NCI-H1417 (cell line): ENCODE measurements around the gene EXD1.

Source experiments
- DNase-seq, 3 experiments: peaks; one replicate each; lab custom pipeline; 2025; lab: John Stamatoyannopoulos, UW

The EXD1 gene

GRCh38 chr15:41231422-41232226 is 1.1 kb upstream of the EXD1 start:
- DNase-seq = peak in 1 of 3 experiments; percentile 31

- DNase-seq = no peak
Observed at GRCh38 chr15:41230345-41230649, 260 bp downstream of the EXD1 start.

- DNase-seq = no peak
Observed at GRCh38 chr15:41219381-41219780, 11.2 kb downstream of the EXD1 start.

GRCh38 chr15:41218851-41219250 is 11.7 kb downstream of the EXD1 start:
- DNase-seq = no peak

GRCh38 chr15:41215708-41216107 is 14.8 kb downstream of the EXD1 start:
- no peak for DNase-seq

- DNase-seq = no peak
Observed at GRCh38 chr15:41207687-41208448, 22.7 kb downstream of the EXD1 start.

- DNase-seq = no peak
Observed at GRCh38 chr15:41205315-41205714, 25.2 kb downstream of the EXD1 start.

GRCh38 chr15:41203395-41203794 is 27.2 kb downstream of the EXD1 start:
- DNase-seq = no peak

- no peak for DNase-seq
Observed at GRCh38 chr15:41199470-41199869, 31.1 kb downstream of the EXD1 start.

GRCh38 chr15:41194444-41194843 is 36.1 kb downstream of the EXD1 start:
- no peak for DNase-seq

GRCh38 chr15:41183581-41183980 is 47.0 kb downstream of the EXD1 start:
- DNase-seq = no peak

GRCh38 chr15:41182266-41182665 is 48.3 kb downstream of the EXD1 start:
- no peak for DNase-seq

- DNase-seq = peak in 1 of 3 experiments; percentile 34
Observed at GRCh38 chr15:41180206-41180789, 50.3 kb downstream of the EXD1 start.

- DNase-seq = no peak
Observed at GRCh38 chr15:41169781-41170180, 60.8 kb downstream of the EXD1 start.

- DNase-seq = no peak
Observed at GRCh38 chr15:41169086-41169485, 61.5 kb downstream of the EXD1 start.

- no peak for DNase-seq
Observed at GRCh38 chr15:41161736-41162135, 68.8 kb downstream of the EXD1 start.

GRCh38 chr15:41161336-41161735 is 69.2 kb downstream of the EXD1 start:
- DNase-seq = no peak

- DNase-seq = no peak
Observed at GRCh38 chr15:41160639-41161315, 69.8 kb downstream of the EXD1 start.

- DNase-seq = no peak
Observed at GRCh38 chr15:41154412-41154811, 76.1 kb downstream of the EXD1 start.

GRCh38 chr15:41153733-41154132 is 76.8 kb downstream of the EXD1 start:
- DNase-seq = no peak

- no peak for DNase-seq
Observed at GRCh38 chr15:41151451-41152005, 79.0 kb downstream of the EXD1 start.

GRCh38 chr15:41150279-41150678 is 80.3 kb downstream of the EXD1 start:
- no peak for DNase-seq
